Fibroblast of villous mesenchyme (primary cell): ENCODE data around the gene SLC39A11. TPM values are rescaled to one million over a fixed set of nuclear protein-coding genes. Genes with fewer than 3 reads are reported as not detected.

Experiments
- DNase-seq: peaks from one replicate; pipeline ENCODE4 v3.0.0-alpha.2; 2010; ENCODE audit warnings: low read depth
- H3K4me3 ChIP-seq: 2 replicates; pipeline ENCODE4 v1.5.1; 2011; ENCODE audit warnings: low read depth, mild to moderate bottlenecking, low read length
- CTCF ChIP-seq: IDR thresholded peaks from 2 replicates; pipeline ENCODE4 v1.5.1; 2012; ENCODE audit warnings: low read depth, mild to moderate bottlenecking, low read length; ENCODE audit not compliant: insufficient read depth
- total RNA-seq: library from RNA; depleted of rRNA; stranded (reverse); fragments of >200 nt; gene quantifications from 2 replicates; pipeline ENCODE4 v1.2.3, GENCODE V29; 2012

SLC39A11 gene
- total RNA-seq, 1 donor, result 16.0 TPM

- DNase-seq, result no peak
- TF ChIP-seq CTCF, result no peak
- H3K4me3 ChIP-seq, result no peak overlapping the region
Observed at GRCh38 chr17:72968798-72969197, 123.7 kb downstream of the SLC39A11 start.

GRCh38 chr17:72967977-72968585 is 124.4 kb downstream of the SLC39A11 start:
- no peak overlapping the region for H3K4me3 ChIP-seq
- no peak for TF ChIP-seq CTCF
- no peak for DNase-seq

- H3K4me3 ChIP-seq, result no peak overlapping the region
- DNase-seq, result no peak
- TF ChIP-seq CTCF, result no peak
Observed at GRCh38 chr17:72967277-72967970, 125.1 kb downstream of the SLC39A11 start.

- DNase-seq, result no peak
- no peak for TF ChIP-seq CTCF
- no peak overlapping the region for H3K4me3 ChIP-seq
Observed at GRCh38 chr17:72962106-72962505, 130.4 kb downstream of the SLC39A11 start.

- DNase-seq, result no peak
- no peak for TF ChIP-seq CTCF
- H3K4me3 ChIP-seq, result no peak overlapping the region
Observed at GRCh38 chr17:72955391-72956140, 136.9 kb downstream of the SLC39A11 start.

- DNase-seq, result no peak
- no peak overlapping the region for H3K4me3 ChIP-seq
- TF ChIP-seq CTCF, result no peak
Observed at GRCh38 chr17:72954579-72954978, 137.9 kb downstream of the SLC39A11 start.
